HL-60/S4 treated with retinoic acid at 250 ng/mL for 4 days and 3 days (cell line): ENCODE data around the gene KLHDC8A.
"Not testable (repeated sequence)": the region's sequence is repeated elsewhere in the genome, so short reads cannot be mapped to it uniquely, and the experiment has no call there.

Source experiments
- in situ Hi-C: fragments of 300-500 bp; cut with MboI; formaldehyde crosslinking; loops from 2 replicates; pipeline ENCODE4 v1.7.0; 2022; ENCODE audit warnings: low sequenced_read_pairs

KLHDC8A gene

GRCh38 chr1:205371871-205372660 is 15.3 kb upstream of the KLHDC8A start:
- in situ Hi-C loops, result no loop called here

- in situ Hi-C loops, result no loop called here
These were observed 14.1 kb upstream of the KLHDC8A start for GRCh38 chr1:205370780-205371179.

GRCh38 chr1:205369701-205370123 is 13.0 kb upstream of the KLHDC8A start:
- in situ Hi-C loops, result no loop called here

- in situ Hi-C loops, result no loop called here
These were observed 11.8 kb upstream of the KLHDC8A start for GRCh38 chr1:205368478-205368877.

- in situ Hi-C loops, result no loop called here
These were observed 9.3 kb upstream of the KLHDC8A start for GRCh38 chr1:205365945-205366463.

GRCh38 chr1:205365086-205365485 is 8.4 kb upstream of the KLHDC8A start:
- in situ Hi-C loops, result not testable (repeated sequence)

- in situ Hi-C loops, result no loop called here
These were observed 4.2 kb upstream of the KLHDC8A start for GRCh38 chr1:205360891-205361290.

GRCh38 chr1:205359771-205360565 is 3.2 kb upstream of the KLHDC8A start:
- in situ Hi-C loops, result no loop called here

- in situ Hi-C loops, result no loop called here
These were observed 1.9 kb upstream of the KLHDC8A start for GRCh38 chr1:205358579-205358978.

GRCh38 chr1:205357567-205357966 is 845 bp upstream of the KLHDC8A start:
- in situ Hi-C loops, result no loop called here

- in situ Hi-C loops, result no loop called here
These were observed 1.7 kb downstream of the KLHDC8A start for GRCh38 chr1:205355075-205355453.

GRCh38 chr1:205354259-205355074 is 2.3 kb downstream of the KLHDC8A start:
- in situ Hi-C loops, result no loop called here

GRCh38 chr1:205353612-205354011 is 3.1 kb downstream of the KLHDC8A start:
- in situ Hi-C loops, result no loop called here

GRCh38 chr1:205353191-205353590 is 3.5 kb downstream of the KLHDC8A start:
- in situ Hi-C loops, result no loop called here

GRCh38 chr1:205351984-205352713 is 4.6 kb downstream of the KLHDC8A start:
- in situ Hi-C loops, result no loop called here

- in situ Hi-C loops, result no loop called here
These were observed 6.0 kb downstream of the KLHDC8A start for GRCh38 chr1:205350691-205351141.

GRCh38 chr1:205350124-205350523 is 6.6 kb downstream of the KLHDC8A start:
- in situ Hi-C loops, result no loop called here

- in situ Hi-C loops, result no loop called here
These were observed 7.9 kb downstream of the KLHDC8A start for GRCh38 chr1:205348554-205349487.

- in situ Hi-C loops, result no loop called here
These were observed 9.7 kb downstream of the KLHDC8A start for GRCh38 chr1:205346956-205347574.
